GM13976 (cell line): ENCODE results near the gene EIF4G3.

Experiments used
- DNase-seq: peaks from one replicate; pipeline ENCODE4 v3.0.0; 2012; ENCODE audit warnings: low spot score
- in situ Hi-C: fragments of 300-500 bp; cut with MboI; formaldehyde crosslinking; loops from one replicate; pipeline ENCODE4 v1.12.0; 2022; ENCODE audit warnings: low sequenced_read_pairs, mixed read lengths, inconsistent platforms; ENCODE audit not compliant: unreplicated experiment
- TF ChIP-seq, protein P1 (sequence below): IDR thresholded peaks from 2 replicates; pipeline ENCODE4 v1.5.1; 2012; ENCODE audit warnings: borderline replicate concordance, mild to moderate bottlenecking; ENCODE audit not compliant: insufficient read depth; ENCODE audit errors: extremely low read depth, missing control alignments, control extremely low read depth

EIF4G3 gene

GRCh38 chr1:21072721-21073120, 104.0 kb downstream of the EIF4G3 start:
- in situ Hi-C loops: no loop called here
- TF ChIP-seq, protein P1, sequence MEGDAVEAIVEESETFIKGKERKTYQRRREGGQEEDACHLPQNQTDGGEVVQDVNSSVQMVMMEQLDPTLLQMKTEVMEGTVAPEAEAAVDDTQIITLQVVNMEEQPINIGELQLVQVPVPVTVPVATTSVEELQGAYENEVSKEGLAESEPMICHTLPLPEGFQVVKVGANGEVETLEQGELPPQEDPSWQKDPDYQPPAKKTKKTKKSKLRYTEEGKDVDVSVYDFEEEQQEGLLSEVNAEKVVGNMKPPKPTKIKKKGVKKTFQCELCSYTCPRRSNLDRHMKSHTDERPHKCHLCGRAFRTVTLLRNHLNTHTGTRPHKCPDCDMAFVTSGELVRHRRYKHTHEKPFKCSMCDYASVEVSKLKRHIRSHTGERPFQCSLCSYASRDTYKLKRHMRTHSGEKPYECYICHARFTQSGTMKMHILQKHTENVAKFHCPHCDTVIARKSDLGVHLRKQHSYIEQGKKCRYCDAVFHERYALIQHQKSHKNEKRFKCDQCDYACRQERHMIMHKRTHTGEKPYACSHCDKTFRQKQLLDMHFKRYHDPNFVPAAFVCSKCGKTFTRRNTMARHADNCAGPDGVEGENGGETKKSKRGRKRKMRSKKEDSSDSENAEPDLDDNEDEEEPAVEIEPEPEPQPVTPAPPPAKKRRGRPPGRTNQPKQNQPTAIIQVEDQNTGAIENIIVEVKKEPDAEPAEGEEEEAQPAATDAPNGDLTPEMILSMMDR: no peak

GRCh38 chr1:21069549-21069948, 107.1 kb downstream of the EIF4G3 start:
- TF ChIP-seq, protein P1: no peak
- DNase-seq: no peak
- in situ Hi-C loops: no loop called here

More at GRCh38 chr1:21072721-21073120, 104.0 kb downstream of the EIF4G3 start:
- no peak for DNase-seq

- no peak for DNase-seq
- in situ Hi-C loops: no loop called here
- TF ChIP-seq, protein P1: no peak
Measured at GRCh38 chr1:21068937-21069336, 107.8 kb downstream of the EIF4G3 start.

DNA sequence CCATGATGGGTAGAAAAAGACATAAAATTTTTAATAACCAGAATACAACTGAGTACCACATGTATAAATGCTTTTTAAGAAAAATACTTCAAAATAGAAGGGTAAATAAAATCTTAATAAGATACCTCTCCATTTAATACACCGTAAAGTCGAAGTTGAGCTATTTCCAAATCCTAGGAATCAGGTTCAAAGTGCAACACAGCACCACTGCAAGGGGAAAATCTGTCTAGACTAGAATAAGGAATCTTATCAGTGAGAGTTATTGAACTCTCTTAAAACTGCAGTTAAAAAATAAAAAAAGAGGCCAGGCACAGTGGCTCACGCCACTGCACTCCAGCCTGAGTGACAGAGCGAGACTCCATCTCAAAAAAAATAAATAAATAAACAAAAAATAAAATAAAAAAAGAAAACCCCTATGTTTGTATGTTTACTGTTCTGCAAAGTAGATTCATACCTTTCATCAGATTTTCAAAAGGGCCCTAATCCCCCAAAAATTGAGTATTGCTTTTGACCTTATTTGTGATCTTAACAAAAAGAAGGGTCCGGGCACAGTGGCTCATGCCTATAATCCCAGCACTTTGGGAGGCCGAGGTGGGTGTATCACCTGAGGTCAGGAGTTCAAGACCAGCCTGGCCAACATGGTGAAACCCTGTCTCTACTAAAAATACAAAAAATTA, 109.0 kb downstream of the EIF4G3 start:
- in situ Hi-C loops: no loop called here
- no peak for DNase-seq
- TF ChIP-seq, protein P1: no peak

DNA sequence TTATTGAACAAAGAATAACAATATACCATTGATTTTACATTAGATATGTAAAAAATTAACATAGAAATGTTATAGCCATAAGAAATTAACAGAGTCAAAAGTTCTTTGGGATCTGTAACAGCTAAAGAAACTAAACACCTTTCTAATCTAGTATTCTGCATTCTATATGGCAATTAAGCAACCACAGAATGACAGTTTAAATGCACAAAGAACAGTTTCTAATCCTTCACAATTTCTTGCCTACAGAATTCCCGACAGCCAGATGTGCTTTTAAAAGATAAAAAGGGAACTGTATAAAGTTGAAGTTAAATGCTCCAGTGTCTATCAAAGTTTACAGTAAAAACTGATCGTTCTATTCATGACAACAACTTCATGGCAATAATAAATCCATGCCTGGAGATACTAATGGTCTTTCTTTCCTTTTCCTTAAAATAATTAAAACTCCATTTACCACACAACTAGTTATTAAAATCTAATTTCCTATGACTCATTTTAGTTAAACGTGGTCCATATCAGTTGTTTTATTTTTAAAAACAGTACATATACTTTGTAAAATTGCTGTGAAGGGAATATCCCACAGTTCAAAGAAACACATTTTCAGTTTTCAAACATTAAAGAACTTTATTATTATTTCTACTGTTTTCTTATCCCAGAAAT, 110.2 kb downstream of the EIF4G3 start:
- DNase-seq: no peak
- TF ChIP-seq, protein P1: no peak
- in situ Hi-C loops: no loop called here

DNA sequence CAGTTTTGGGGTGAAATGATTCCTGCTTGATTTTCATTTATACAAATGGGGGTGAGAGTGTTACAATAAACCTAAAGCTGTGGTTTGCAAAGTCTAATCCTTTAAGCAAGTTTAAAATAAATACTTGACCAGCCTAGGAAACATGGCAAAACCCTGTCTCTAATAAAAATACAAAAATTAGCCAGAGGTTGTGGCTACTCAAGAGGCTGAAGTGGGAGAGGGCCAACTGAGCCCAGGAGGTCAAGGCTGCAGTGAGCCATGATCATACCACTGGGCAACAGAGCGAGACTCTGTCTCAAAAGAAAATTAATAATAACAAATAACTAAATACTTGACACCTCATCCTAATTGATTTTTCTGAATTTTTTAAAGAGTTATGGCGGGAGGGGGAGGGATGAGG, 110.8 kb downstream of the EIF4G3 start:
- no peak for DNase-seq
- TF ChIP-seq, protein P1: no peak
- in situ Hi-C loops: no loop called here
